Neural cell (in vitro differentiated cells): ENCODE results near the gene NGEF.

ENCODE experiments used
- EZH2 ChIP-seq: fragments of 200-600, 300-800 bp; shearing (Covaris generic), sonication (generic); IDR thresholded peaks from 2 replicates; pipeline ENCODE4 v1.6.1; 2014; ENCODE audit warnings: antibody characterized with exemption, low read length, borderline replicate concordance, mild to moderate bottlenecking; ENCODE audit not compliant: insufficient read depth, poor library complexity, severe bottlenecking
- MXI1 ChIP-seq: fragments of 450-650 bp; conservative IDR thresholded peaks from 2 replicates; pipeline ENCODE4 v1.6.1; 2014; ENCODE audit warnings: antibody characterized with exemption, mild to moderate bottlenecking; ENCODE audit not compliant: poor library complexity, severe bottlenecking
- POLR2AphosphoS5 ChIP-seq: IDR thresholded peaks from 2 replicates; pipeline ENCODE4 v1.6.1; 2012
- TF ChIP-seq, protein P1 (sequence below): fragments of 450-650 bp; IDR thresholded peaks from 2 replicates; pipeline ENCODE4 v1.5.1; 2014; ENCODE audit warnings: antibody characterized with exemption, mild to moderate bottlenecking, moderate library complexity; ENCODE audit not compliant: poor library complexity, severe bottlenecking
- TF ChIP-seq, protein P2 (sequence below): IDR thresholded peaks from 2 replicates; pipeline ENCODE4 v1.6.1; 2012; ENCODE audit warnings: borderline replicate concordance

DNA sequence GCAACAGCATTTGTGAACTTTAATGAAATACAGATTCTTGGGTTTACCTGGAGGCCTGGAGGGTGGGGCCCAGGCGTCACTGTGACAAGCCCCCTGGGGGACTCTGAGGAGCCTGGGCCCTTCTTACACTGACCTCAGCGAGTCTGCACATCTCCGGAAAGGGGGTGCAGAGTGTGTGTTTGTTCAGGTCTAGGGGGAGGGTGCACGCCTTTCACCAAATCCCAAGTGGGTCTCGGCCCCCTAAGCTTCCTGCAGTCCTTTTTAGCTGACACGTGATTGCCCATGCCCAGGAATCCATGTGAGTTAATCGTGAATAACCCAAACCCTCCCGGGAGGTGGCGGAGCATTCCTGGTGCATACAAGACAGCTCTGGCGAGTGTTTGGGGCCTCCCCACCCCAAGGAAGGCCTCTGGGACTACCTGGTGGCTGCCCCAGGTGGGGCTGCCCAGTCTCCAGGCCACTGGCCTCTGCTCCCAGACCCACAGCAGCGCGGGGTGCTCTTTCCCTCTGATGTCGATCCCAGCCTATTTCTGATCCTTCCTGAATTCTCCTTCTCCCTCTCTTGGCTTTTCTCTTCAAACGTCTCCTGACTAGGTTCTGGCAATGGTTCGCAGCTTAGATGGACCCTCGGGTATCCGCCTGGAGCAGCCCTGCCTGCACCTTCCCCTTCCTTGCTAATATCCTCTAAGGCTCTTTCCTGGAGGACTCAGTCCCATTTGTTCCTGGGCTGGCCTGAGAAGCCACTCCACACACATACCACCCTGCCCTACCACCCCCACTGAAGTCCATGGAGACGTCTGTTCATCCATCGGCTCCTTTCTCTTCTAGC lies 10.0 kb downstream of the NGEF start:
- TF ChIP-seq, protein P1, sequence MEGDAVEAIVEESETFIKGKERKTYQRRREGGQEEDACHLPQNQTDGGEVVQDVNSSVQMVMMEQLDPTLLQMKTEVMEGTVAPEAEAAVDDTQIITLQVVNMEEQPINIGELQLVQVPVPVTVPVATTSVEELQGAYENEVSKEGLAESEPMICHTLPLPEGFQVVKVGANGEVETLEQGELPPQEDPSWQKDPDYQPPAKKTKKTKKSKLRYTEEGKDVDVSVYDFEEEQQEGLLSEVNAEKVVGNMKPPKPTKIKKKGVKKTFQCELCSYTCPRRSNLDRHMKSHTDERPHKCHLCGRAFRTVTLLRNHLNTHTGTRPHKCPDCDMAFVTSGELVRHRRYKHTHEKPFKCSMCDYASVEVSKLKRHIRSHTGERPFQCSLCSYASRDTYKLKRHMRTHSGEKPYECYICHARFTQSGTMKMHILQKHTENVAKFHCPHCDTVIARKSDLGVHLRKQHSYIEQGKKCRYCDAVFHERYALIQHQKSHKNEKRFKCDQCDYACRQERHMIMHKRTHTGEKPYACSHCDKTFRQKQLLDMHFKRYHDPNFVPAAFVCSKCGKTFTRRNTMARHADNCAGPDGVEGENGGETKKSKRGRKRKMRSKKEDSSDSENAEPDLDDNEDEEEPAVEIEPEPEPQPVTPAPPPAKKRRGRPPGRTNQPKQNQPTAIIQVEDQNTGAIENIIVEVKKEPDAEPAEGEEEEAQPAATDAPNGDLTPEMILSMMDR, result no peak
- TF ChIP-seq POLR2AphosphoS5 (no peak), EZH2 (no peak), MXI1 (no peak)
- TF ChIP-seq, protein P2, sequence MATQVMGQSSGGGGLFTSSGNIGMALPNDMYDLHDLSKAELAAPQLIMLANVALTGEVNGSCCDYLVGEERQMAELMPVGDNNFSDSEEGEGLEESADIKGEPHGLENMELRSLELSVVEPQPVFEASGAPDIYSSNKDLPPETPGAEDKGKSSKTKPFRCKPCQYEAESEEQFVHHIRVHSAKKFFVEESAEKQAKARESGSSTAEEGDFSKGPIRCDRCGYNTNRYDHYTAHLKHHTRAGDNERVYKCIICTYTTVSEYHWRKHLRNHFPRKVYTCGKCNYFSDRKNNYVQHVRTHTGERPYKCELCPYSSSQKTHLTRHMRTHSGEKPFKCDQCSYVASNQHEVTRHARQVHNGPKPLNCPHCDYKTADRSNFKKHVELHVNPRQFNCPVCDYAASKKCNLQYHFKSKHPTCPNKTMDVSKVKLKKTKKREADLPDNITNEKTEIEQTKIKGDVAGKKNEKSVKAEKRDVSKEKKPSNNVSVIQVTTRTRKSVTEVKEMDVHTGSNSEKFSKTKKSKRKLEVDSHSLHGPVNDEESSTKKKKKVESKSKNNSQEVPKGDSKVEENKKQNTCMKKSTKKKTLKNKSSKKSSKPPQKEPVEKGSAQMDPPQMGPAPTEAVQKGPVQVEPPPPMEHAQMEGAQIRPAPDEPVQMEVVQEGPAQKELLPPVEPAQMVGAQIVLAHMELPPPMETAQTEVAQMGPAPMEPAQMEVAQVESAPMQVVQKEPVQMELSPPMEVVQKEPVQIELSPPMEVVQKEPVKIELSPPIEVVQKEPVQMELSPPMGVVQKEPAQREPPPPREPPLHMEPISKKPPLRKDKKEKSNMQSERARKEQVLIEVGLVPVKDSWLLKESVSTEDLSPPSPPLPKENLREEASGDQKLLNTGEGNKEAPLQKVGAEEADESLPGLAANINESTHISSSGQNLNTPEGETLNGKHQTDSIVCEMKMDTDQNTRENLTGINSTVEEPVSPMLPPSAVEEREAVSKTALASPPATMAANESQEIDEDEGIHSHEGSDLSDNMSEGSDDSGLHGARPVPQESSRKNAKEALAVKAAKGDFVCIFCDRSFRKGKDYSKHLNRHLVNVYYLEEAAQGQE, result no peak
